Naive B cell (primary cell): Measurements from ENCODE around the gene CCNL2. TPM values are rescaled to one million over a fixed set of nuclear protein-coding genes. Genes with fewer than 3 reads are reported as not detected.
A peak's percentile ranks its signal among the peaks of the same experiment; 100 is the strongest.
"Not testable (repeated sequence)": the region's sequence is repeated elsewhere in the genome, so short reads cannot be mapped to it uniquely, and the experiment has no call there.

Source experiments
- ATAC-seq, 2 donors: fragments of 150-1000 bp; cut with Tn5 transposase; 2 replicates each; pipeline ENCODE4 v1.10.0; 2021; ENCODE audit warnings: low read depth in 2 of 2, mild to moderate bottlenecking in 2 of 2, moderate library complexity in 2 of 2
- DNase-seq: peaks from one replicate; pipeline ENCODE4 v3.0.0; 2022
- H3K27ac Mint-ChIP-seq, 6 donors: one replicate each; pipeline ENCODE4 v1.8.0; 2020 to 2022; ENCODE audit warnings: mild to moderate bottlenecking in 6 of 6, mixed read lengths in 6 of 6, moderate library complexity in 5 of 6, inconsistent platforms in 2 of 6
- H3K27me3 Mint-ChIP-seq, 3 donors: one replicate each; pipeline ENCODE4 v1.8.0; 2021 to 2022; ENCODE audit warnings: mixed read lengths in 3 of 3, mild to moderate bottlenecking in 1 of 3
- H3K36me3 Mint-ChIP-seq, 2 donors: one replicate each; pipeline ENCODE4 v1.8.0; 2020 to 2022; ENCODE audit warnings: mixed read lengths in 2 of 2, inconsistent platforms in 1 of 2, mild to moderate bottlenecking in 1 of 2
- H3K4me1 Mint-ChIP-seq, 3 donors: one replicate each; pipeline ENCODE4 v1.8.0; 2020 to 2022; ENCODE audit warnings: mixed read lengths in 3 of 3, inconsistent platforms in 1 of 3, mild to moderate bottlenecking in 1 of 3, moderate library complexity in 1 of 3
- H3K4me3 Mint-ChIP-seq, 8 donors: one replicate each; pipeline ENCODE4 v1.8.0; 2020 to 2022; ENCODE audit warnings: mild to moderate bottlenecking in 8 of 8, mixed read lengths in 8 of 8, moderate library complexity in 8 of 8, inconsistent platforms in 2 of 8
- H3K9me3 Mint-ChIP-seq, 7 donors: one replicate each; pipeline ENCODE4 v1.8.0; 2020 to 2022; ENCODE audit warnings: mixed read lengths in 7 of 7, mild to moderate bottlenecking in 5 of 7, inconsistent platforms in 2 of 7, moderate library complexity in 1 of 7
- polyA plus RNA-seq, 6 donors: library from polyadenylated mRNA; unstranded; fragments of 300-500 nt; fragmentation: Illumina TruSeq; gene quantifications; one replicate each; pipeline ENCODE4 v1.2.3, GENCODE V29; 2021; ENCODE audit warnings: low read depth in 6 of 6

CCNL2 gene
- polyA plus RNA-seq, 6 donors from 2014 or later = 16.8 to 50.2 (median 24.6) TPM

DNA sequence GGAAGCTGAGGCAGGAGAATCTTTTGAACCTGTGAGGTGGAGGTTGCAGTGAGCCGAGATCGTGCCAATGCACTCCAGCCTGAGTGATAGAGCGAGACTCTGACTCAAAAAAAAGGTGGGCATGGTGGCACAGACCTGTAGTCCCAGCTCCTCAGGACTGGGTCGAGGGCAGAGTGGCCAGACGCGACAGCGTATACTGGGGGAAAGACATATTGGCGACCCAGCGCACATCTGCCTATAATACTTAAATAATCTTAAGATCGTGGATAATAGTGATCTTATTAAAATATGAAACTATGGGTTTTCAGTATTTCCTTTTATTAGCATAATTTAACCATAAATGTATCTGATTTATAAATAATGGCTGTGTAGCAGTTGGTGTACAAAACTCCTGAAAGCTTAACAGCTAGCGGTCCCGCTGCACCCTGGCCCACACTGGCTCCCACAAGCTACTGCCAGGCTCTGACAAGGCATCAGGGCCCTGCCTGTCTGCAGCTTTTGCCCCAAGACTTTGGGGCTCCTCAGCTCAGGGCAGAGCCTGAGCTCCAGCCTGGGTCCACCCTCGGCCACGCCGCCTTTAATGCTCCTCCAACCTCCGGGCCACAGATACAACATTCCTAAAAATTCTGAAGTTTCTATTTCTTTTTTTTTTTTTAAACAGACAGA lies 21.5 kb downstream of the CCNL2 start:
- Mint-ChIP-seq H3K4me1 (peaks cover 17 to 22% (median 18%) of the 10 kb centered on the region in 3 donors), H3K27me3 (no peaks in the 10 kb centered on the region), H3K9me3 (no peaks in the 10 kb centered on the region), H3K36me3 (no peaks in the 10 kb centered on the region), H3K4me3 (peak overlapping the region in 3 of 8 donors; percentile 29 to 54 (median 41)), H3K27ac (peak overlapping the region in 1 of 6 donors; percentile 49)
- ATAC-seq (no peak), DNase-seq (no peak)

DNA sequence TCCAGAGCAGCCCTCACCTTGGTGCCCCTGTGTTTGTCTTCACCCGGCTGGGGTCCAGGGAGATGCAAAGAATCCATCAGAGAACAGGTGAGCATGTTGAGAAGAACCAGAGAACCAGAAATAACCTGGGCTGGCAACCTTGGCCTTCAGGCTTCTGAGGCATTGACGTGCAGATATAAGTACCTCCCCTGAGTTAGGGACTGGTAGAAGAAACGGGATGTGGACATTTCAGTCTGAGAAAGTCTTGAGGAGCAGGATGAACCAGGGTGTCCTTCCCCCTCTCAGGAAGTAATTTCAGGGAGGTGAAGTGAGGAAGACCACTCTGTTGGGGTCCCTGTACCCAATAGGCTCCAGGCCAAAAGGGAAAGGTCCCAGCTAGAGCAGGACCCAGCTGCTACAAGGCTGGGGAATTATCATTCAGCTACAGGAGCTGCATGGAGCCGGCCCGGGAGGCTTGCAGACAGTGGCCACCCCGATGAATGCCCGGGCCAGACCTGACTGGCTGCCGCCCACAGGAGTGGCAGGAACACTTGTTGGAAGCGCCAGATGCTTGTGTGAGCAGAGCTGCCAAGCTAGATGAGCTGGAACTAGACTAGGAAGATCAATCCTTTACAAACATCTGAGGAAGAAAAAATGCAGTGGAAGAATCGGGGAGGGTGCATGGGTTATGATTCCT lies 22.4 kb downstream of the CCNL2 start:
- Mint-ChIP-seq H3K4me3 (peak overlapping the region in 6 of 8 donors; percentile 51 to 94 (median 84)), H3K27ac (peak overlapping the region in 4 of 6 donors; percentile 29 to 79 (median 54)), H3K4me1 (peaks cover 7 to 25% (median 18%) of the 10 kb centered on the region in 3 donors), H3K27me3 (no peaks in the 10 kb centered on the region), H3K9me3 (no peaks in the 10 kb centered on the region), H3K36me3 (no peaks in the 10 kb centered on the region)
- DNase-seq (no peak), ATAC-seq (no peak)

DNA sequence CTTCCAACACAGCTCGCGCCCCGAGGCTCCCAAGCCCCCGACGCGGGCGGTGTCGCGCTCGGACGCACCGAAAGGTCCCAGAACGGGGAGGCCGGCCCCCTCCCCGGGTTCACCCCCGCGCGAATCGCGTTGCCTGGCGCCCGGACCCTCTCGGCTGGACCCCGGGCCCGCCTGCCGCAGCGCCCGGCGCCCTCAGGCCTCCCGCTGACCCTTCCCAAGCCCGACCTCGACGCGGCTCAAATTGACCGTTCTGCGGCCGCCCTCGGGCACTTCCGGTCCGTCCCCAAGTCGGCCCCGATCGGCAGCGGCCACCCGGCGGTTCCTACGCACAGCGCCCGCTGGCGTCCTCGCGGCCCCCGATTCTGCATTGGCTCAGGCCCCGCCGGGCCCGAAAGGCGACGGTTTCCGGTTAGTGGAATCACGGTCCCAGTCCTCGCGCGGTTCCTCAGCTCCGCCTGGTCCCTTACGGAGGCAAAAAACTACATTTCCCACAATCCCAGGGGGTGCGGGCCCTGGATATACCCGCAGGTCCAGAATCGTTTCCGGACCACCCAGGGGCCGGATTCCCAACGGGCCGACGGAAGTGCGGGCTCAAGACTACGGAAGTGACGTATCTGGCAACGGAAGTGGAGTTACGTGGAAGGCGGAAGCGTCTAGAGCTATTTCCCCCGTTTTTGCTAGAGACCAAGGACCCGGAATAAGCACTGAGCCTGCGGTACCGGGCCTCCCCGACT lies 24.0 kb downstream of the CCNL2 start, which contains the start of gene AURKAIP1:
AURKAIP1 (minus strand) TSS at position 279 of the 734 bp plus-strand sequence. CDS start 451 bp downstream, outside the sequence.
- no peaks in the 10 kb centered on the region for H3K9me3 Mint-ChIP-seq
- H3K27ac Mint-ChIP-seq = peak within 1 kb of the TSS; percentile 97 to 99 (median 98)
- H3K36me3 Mint-ChIP-seq = no peaks in the 10 kb centered on the region
- ATAC-seq = peak; percentile 87 to 91
- H3K27me3 Mint-ChIP-seq = no peaks in the 10 kb centered on the region
- H3K4me1 Mint-ChIP-seq = peaks cover 7 to 25% (median 18%) of the 10 kb centered on the region in 3 donors
- DNase-seq = peak; percentile 98
- H3K4me3 Mint-ChIP-seq = peak within 1 kb of the TSS; percentile 84 to 95 (median 93)

DNA sequence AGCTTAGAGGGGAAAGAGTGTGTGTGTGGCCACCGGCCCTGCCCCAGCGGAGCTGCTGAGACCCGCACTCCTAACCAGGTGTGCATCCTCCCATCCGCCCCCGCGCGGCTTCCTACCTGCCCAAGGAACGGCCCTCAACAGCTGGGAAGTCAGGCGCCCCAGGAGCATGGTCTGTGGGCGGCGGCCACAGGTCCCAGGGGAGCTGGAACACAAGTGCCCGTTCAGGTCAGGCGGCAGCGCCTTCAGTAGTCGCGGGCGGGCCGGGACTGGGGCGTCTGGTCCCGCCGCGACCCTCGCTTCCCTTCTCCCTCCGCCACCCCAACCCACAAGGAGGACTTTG lies 24.6 kb downstream of the CCNL2 start:
- no peaks in the 10 kb centered on the region for H3K36me3 Mint-ChIP-seq
- DNase-seq (no peak), ATAC-seq (no peak)
- H3K4me1 Mint-ChIP-seq = peaks cover 7 to 25% (median 18%) of the 10 kb centered on the region in 3 donors
- H3K9me3 Mint-ChIP-seq = no peaks in the 10 kb centered on the region
- no peaks in the 10 kb centered on the region for H3K27me3 Mint-ChIP-seq
- H3K4me3 Mint-ChIP-seq = peak overlapping the region; percentile 63 to 95 (median 92)
- peak overlapping the region in 4 of 6 donors; percentile 76 to 99 (median 89) for H3K27ac Mint-ChIP-seq

DNA sequence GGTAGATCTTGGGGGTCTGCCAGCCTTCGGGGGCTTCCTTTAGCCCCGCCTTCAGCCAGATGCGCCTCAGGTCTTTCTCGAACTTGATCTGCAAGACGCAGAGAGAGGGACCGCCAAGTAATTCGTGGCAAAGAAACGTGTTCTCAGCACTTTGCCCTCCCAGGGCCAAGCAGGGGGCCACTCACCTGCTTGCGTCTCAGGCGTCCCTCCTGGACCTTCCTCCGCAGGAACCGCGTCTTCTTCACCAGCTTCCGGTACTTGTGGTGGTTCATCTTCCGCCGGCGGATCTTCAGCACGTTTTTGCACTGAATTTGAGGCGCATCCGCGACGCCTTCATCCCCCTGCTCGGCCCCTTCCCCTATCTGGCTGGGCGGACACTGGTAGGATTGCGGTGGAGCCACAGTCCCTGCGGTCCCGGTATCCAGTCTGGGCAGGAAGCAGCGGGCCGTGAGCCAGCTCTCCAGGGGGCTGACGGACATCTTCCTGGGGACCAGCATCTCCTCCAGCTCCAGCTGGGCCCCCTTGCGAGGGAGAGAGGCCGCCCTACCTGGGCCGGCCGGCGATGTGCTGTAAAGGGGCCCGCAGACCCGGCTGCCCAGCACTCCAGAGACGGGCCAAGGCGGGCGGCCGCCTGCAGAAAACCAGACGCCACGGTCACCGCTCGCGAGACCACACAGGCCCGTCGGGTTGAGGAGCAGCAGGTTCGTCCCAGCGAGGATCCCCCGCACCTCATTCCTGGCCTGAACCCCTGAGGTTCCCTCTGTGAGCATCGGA lies 25.1 kb downstream of the CCNL2 start:
- Mint-ChIP-seq H3K4me3 (peak overlapping the region; percentile 63 to 95 (median 92)), H3K9me3 (no peaks in the 10 kb centered on the region), H3K27ac (peak overlapping the region in 4 of 6 donors; percentile 24 to 97 (median 78)), H3K27me3 (no peaks in the 10 kb centered on the region), H3K36me3 (no peaks in the 10 kb centered on the region), H3K4me1 (peaks cover 7 to 25% (median 18%) of the 10 kb centered on the region in 3 donors)
- DNase-seq = no peak
- ATAC-seq = no peak

DNA sequence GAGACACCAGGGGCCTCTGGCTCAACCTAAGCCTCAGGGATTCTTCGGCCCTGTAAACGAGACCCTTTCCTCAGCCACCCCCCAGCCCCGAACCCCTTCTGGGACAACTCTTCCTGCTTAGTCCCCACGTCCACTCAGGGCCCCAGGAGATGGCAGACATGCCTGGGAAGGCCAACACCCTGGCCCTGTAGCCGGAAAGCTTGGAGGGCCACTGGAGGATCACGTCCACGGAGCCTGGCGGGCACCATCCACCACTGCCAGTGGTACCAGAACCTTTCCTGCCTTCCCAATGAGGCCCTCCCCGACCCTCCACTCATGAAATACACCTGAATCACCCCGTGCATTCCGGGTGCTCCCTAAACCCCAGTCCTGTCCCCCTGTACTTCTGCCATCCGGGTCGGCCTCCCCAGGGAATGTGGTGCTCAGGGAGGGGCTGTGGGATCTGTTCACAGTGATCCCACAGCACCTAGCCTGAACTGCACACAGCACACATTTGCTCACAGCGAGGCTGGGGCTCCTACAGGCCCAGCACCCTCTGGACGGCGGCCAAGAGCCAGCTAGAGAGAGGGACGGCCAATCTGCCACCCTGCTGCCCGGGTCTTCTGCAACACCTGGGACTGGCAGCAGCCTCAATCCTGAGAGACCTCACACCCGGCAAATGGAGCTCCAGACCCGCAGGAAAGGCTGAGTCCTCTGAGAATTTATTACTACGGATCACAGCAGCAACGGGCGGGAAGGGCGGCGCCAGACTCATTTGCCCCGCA lies 25.9 kb downstream of the CCNL2 start:
- H3K27ac Mint-ChIP-seq = peak overlapping the region in 4 of 6 donors; percentile 19 to 97 (median 58)
- no peaks in the 10 kb centered on the region for H3K27me3 Mint-ChIP-seq
- no peak for DNase-seq
- peaks cover 7 to 25% (median 18%) of the 10 kb centered on the region in 3 donors for H3K4me1 Mint-ChIP-seq
- H3K36me3 Mint-ChIP-seq = no peaks in the 10 kb centered on the region
- peak overlapping the region; percentile 30 to 95 (median 76) for H3K4me3 Mint-ChIP-seq
- H3K9me3 Mint-ChIP-seq = no peaks in the 10 kb centered on the region
- no peak for ATAC-seq

DNA sequence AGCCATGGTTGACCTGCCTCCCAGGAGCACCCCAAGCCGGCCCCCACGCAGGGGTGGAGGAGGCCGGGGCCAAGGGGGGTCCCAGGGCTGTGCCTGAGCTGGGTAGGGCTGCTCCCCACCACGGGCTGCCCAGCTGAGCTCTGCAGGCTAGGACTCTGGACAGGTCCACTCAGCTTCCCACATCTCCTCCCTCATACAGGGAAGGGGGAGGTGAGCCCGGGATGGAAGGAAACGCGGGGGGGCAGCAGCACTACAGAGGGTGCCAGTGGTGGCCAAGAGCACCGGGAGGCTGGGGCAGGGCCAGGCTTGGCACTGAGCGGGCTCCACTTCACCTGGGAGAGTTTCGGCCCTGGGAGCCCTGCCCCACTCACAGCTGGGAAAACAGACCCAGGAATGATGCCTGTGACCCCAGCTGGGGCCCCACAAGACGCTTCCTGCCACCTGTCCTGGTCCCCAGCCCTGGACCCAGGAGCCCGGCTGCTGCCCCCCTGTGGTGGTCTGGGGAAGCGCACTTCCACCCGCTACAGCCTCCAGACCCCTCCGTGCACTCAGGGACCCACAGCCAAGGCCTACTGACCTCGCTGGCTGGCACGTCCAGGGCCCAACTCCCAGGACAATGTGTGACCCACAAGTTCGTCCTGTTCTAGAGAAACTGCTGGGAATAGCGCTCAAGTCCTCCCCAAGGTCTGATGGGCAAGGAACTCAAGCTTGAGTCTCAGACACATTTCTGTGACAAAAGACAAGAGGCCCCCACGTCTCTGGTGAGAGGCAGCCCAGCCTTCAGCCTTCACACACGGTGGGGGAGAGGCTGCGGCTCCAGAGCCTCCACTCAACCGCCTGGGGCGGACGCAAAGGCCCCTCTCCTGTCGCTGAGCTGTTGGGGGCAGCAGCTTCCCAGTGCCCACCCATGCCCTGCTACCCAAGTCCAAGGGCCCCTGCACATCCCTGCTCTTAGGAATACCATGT lies 27.1 kb downstream of the CCNL2 start:
- DNase-seq (peak; percentile 73), ATAC-seq (peak; percentile 24)
- Mint-ChIP-seq H3K27me3 (no peaks in the 10 kb centered on the region), H3K36me3 (no peaks in the 10 kb centered on the region), H3K9me3 (no peaks in the 10 kb centered on the region), H3K27ac (peak overlapping the region in 3 of 6 donors; percentile 14 to 60 (median 20)), H3K4me3 (peak overlapping the region; percentile 9 to 79 (median 52)), H3K4me1 (peaks cover 7 to 25% (median 18%) of the 10 kb centered on the region in 3 donors)

DNA sequence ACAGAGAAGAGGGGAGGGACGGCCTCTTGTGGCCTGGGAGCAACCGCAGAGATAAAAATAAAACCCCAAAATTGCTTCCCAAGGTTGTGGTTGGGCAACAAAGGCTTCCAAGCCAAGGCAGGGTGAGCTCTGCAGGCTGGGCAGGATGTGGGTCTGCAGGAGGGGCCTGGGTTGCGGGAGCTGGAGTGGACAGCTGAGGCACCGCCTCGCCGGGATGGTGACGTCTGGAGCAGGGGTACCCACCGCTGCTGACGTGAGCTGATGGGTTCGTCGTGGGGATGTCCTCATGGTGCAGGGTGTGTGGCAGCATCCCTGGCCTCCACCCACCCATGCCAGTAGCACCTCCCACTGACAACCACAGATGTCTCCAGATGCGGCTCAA lies 27.8 kb downstream of the CCNL2 start:
- no peaks in the 10 kb centered on the region for H3K9me3 Mint-ChIP-seq
- H3K4me3 Mint-ChIP-seq = peak overlapping the region in 1 of 8 donors; percentile 79
- peaks cover 7 to 24% (median 18%) of the 10 kb centered on the region in 3 donors for H3K4me1 Mint-ChIP-seq
- H3K36me3 Mint-ChIP-seq = no peaks in the 10 kb centered on the region
- ATAC-seq (no peak), DNase-seq (no peak)
- H3K27ac Mint-ChIP-seq = no peak overlapping the region
- H3K27me3 Mint-ChIP-seq = no peaks in the 10 kb centered on the region

DNA sequence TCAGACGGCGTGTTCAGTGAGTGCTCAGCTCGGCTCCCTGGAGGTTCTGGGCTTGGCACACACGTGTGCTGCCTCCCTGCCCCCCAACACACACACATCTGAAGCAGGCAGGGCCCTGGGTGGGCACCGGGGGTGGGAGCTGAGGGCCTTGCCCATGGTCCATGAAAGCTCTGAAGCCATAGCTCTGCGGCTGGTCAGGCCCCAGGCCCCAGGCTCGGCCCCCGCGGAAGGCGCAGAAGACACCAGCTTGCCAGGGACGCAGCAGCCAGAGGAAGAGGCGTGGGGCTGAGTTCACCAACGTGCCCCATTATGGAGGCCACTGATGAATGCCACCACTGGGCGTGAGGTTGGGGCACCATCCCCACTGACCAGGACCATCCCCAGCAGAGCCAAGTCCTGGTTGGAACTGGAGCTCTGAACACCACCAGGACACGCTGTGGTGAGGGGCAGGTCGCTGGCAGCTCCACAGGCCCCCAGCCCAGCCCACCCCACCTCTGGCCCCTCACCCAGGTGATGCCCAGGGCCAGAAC lies 28.3 kb downstream of the CCNL2 start:
- Mint-ChIP-seq H3K27ac (no peak overlapping the region), H3K36me3 (no peaks in the 10 kb centered on the region), H3K27me3 (no peaks in the 10 kb centered on the region), H3K9me3 (no peaks in the 10 kb centered on the region), H3K4me3 (peak overlapping the region in 1 of 8 donors; percentile 29), H3K4me1 (peaks cover 7 to 20% (median 18%) of the 10 kb centered on the region in 3 donors)
- no peak for ATAC-seq
- DNase-seq = no peak

DNA sequence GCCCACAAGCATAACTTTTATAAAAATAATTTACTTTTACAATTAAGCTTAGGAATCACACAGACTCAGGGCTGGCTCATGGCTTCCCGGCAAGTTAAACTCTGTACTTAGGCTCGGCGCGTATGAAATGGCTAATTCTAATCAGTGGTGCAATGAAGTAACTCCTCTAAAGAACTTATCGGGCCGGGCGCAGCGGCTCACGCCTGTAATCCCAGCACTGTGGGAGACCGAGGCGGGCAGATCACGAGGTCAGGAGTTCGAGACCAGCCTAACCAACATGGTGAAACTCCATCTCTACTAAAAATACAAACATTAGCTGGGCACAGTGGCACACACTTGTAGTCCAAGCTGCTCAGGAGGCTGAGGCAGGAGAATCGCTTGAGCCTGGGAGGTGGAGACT lies 29.0 kb downstream of the CCNL2 start:
- not testable (repeated sequence) for H3K36me3 Mint-ChIP-seq
- H3K27ac Mint-ChIP-seq = peak overlapping the region in 1 of 6 donors; percentile 49
- peak overlapping the region in 1 of 8 donors; percentile 30 for H3K4me3 Mint-ChIP-seq

DNA sequence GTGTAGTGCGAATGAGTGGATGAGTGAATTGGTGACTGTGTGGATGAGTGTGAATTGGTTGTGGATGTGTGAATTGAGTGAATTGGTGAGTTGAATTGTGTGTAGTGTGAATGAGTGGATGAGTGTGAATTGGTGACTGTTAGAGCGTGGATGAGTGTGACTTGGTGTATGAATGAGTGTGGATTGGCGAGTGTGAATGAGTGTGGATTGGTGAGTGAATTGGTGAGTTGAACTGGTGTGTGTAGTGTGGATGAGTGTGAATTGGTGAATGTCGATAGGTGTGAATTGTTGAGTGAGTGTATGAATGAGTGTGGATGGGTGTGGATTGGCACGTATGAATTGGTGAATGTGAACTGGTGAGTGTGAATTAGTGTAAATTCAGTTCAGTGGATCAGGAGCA lies 31.8 kb downstream of the CCNL2 start:
- no peaks in the 10 kb centered on the region for H3K9me3 Mint-ChIP-seq
- DNase-seq (no peak), ATAC-seq (no peak)
- H3K27me3 Mint-ChIP-seq = peaks cover 0 to under 1% (median under 1%) of the 10 kb centered on the region in 3 donors
- H3K36me3 Mint-ChIP-seq = no peaks in the 10 kb centered on the region
- H3K4me1 Mint-ChIP-seq = peaks cover 0 to 2% (median 0%) of the 10 kb centered on the region in 3 donors
- no peak overlapping the region for H3K27ac Mint-ChIP-seq
- H3K4me3 Mint-ChIP-seq = no peak overlapping the region

More for the DNA sequence above, 29.0 kb downstream of the CCNL2 start:
- not testable (repeated sequence) for H3K27me3 Mint-ChIP-seq, DNase-seq, H3K9me3 Mint-ChIP-seq, ATAC-seq
- H3K4me1 Mint-ChIP-seq = peaks cover 3 to 18% (median 15%) of the 10 kb centered on the region in 3 donors
